Panc1 (cell line): ENCODE data around the gene UNCX.

Experiments used
- POLR2AphosphoS5 ChIP-seq: IDR thresholded peaks from 2 replicates; pipeline ENCODE4 v1.6.1; 2012; ENCODE audit warnings: mild to moderate bottlenecking, low read depth, low read length, moderate library complexity
- REST ChIP-seq, 2 experiments: IDR thresholded peaks; 2 replicates each; pipeline ENCODE4 v1.6.1; 2011 to 2012; ENCODE audit warnings: low read depth in 2 of 2, control low read depth in 1 of 2, low read length in 1 of 2, mild to moderate bottlenecking in 1 of 2, moderate library complexity in 1 of 2; ENCODE audit not compliant: insufficient read depth in 1 of 2
- TCF7L2 ChIP-seq: IDR thresholded peaks from 2 replicates; pipeline ENCODE4 v1.6.1; 2011; ENCODE audit warnings: mild to moderate bottlenecking, low read depth, low read length, inconsistent platforms
- TF ChIP-seq, protein P1 (sequence below): fragments of 450-650 bp; IDR thresholded peaks from 2 replicates; pipeline ENCODE4 v1.5.1; 2017; ENCODE audit warnings: mild to moderate bottlenecking

DNA sequence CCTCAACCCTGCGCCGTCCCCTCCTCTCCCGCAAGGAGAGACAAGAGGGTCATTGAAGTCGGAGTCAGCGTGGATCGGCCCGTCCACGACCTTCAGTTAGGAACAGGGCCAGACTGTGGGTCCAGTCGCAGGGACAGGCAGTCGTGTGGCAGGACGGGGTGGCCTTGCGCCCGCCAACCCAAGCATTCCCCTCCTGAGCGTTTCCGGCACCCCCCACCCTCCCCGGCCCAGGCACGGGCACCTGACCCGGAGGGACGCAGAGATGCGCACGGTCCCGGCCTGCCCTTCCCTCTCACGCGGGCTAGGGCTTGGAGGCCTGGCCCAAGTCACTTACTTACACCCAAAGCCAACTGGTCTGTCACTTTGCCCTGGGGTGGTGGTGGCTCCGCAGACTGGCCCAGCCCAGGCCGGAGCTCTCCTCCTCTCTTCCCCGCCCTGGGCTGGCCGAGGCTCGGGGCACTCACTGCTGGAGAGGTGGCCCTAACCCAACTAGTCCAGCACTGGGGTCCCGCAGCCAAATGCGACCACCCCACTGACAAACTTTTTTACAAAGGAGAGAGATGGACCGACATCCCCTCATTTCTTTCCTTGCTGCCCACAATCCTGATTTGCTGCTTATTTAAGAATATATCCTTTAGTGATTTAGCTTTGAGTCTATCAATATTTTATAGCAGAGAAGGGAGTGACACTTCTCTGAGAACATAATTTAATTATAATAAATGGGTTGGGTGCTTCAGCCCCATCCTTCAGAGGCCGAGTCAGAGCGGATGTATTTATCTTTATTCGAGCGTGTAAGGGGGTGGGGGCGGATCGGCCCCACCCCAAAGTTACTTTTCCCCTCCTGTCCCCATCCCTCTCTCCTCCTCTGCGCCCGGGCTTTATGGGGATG lies 1.2 kb upstream of the UNCX start:
- TF ChIP-seq, protein P1, sequence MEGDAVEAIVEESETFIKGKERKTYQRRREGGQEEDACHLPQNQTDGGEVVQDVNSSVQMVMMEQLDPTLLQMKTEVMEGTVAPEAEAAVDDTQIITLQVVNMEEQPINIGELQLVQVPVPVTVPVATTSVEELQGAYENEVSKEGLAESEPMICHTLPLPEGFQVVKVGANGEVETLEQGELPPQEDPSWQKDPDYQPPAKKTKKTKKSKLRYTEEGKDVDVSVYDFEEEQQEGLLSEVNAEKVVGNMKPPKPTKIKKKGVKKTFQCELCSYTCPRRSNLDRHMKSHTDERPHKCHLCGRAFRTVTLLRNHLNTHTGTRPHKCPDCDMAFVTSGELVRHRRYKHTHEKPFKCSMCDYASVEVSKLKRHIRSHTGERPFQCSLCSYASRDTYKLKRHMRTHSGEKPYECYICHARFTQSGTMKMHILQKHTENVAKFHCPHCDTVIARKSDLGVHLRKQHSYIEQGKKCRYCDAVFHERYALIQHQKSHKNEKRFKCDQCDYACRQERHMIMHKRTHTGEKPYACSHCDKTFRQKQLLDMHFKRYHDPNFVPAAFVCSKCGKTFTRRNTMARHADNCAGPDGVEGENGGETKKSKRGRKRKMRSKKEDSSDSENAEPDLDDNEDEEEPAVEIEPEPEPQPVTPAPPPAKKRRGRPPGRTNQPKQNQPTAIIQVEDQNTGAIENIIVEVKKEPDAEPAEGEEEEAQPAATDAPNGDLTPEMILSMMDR: no peak
- TF ChIP-seq POLR2AphosphoS5: no peak
- no peak for TF ChIP-seq REST (IDR thresholded peaks at IDR 0.05; ENCODE audit: insufficient read depth in 1 of 2, low read depth in 2 of 2, low read length in 1 of 2)
- TF ChIP-seq TCF7L2: no peak
